GM23338 (cell line): Measurements from ENCODE around the gene NR3C1. TPM values are rescaled to one million over a fixed set of nuclear protein-coding genes. Genes with fewer than 3 reads are reported as not detected.

ENCODE experiments used
- ATAC-seq: fragments of 200-7000 bp; cut with Tn5 transposase; 3 replicates; pipeline ENCODE4 v1.9.1; 2020
- DNase-seq: peaks from one replicate; pipeline ENCODE4 v3.0.0-alpha.2; 2015; ENCODE audit warnings: low spot score
- H2AFZ ChIP-seq: fragments of 200-600 bp; sonication (generic); 2 replicates; pipeline ENCODE4 v1.8.0; 2016; ENCODE audit warnings: antibody characterized with exemption, mild to moderate bottlenecking, moderate library complexity
- H3F3A ChIP-seq: fragments of 200-600 bp; sonication (generic); replicated peaks from 2 replicates; pipeline ENCODE4 v1.8.0; 2017; ENCODE audit warnings: antibody characterized with exemption, mixed run types, low read depth
- H3K27ac ChIP-seq: fragments of 200-600 bp; sonication (generic); 2 replicates; pipeline ENCODE4 v1.6.1; 2016; ENCODE audit warnings: low read depth
- H3K27me3 ChIP-seq: fragments of 200-600 bp; sonication (generic); 2 replicates; pipeline ENCODE4 v1.8.0; 2016; ENCODE audit warnings: mild to moderate bottlenecking, mixed run types, moderate library complexity; ENCODE audit not compliant: insufficient read depth
- H3K36me3 ChIP-seq: fragments of 200-600 bp; sonication (generic); 2 replicates; pipeline ENCODE4 v1.8.0; 2016; ENCODE audit warnings: mild to moderate bottlenecking; ENCODE audit not compliant: insufficient read depth
- H3K4me1 ChIP-seq: fragments of 200-600 bp; sonication (generic); 2 replicates; pipeline ENCODE4 v1.8.0; 2016; ENCODE audit warnings: mild to moderate bottlenecking, moderate library complexity; ENCODE audit not compliant: insufficient read depth
- H3K4me2 ChIP-seq: fragments of 200-600 bp; sonication (generic); 2 replicates; pipeline ENCODE4 v1.7.1; 2017; ENCODE audit warnings: mixed run types
- H3K4me3 ChIP-seq: fragments of 200-600 bp; sonication (generic); 2 replicates; pipeline ENCODE4 v1.6.1; 2016; ENCODE audit warnings: mixed run types
- H3K79me2 ChIP-seq: fragments of 200-600 bp; sonication (generic); replicated peaks from 2 replicates; pipeline ENCODE4 v1.8.0; 2017; ENCODE audit warnings: mild to moderate bottlenecking; ENCODE audit not compliant: insufficient read depth
- H3K9me2 ChIP-seq: fragments of 200-600 bp; sonication (generic); 2 replicates; pipeline ENCODE4 v1.8.0; 2017; ENCODE audit not compliant: insufficient read depth
- H4K20me1 ChIP-seq: fragments of 200-600 bp; sonication (generic); replicated peaks from 2 replicates; pipeline ENCODE4 v1.8.0; 2017; ENCODE audit warnings: mild to moderate bottlenecking; ENCODE audit not compliant: insufficient read depth
- H3K27ac Mint-ChIP-seq: 2 replicates; pipeline ENCODE4 v1.8.0; 2020; ENCODE audit warnings: inconsistent platforms, mild to moderate bottlenecking, moderate library complexity, mixed read lengths
- H3K27me3 Mint-ChIP-seq: 3 replicates; pipeline ENCODE4 v1.8.0; 2022; ENCODE audit warnings: low read depth, mild to moderate bottlenecking, moderate library complexity, mixed read lengths, inconsistent platforms; ENCODE audit not compliant: insufficient read depth, poor library complexity
- H3K36me3 Mint-ChIP-seq: 3 replicates; pipeline ENCODE4 v1.8.0; 2021; ENCODE audit warnings: low read depth, mild to moderate bottlenecking, inconsistent platforms, moderate library complexity, mixed read lengths
- H3K4me1 Mint-ChIP-seq: 3 replicates; pipeline ENCODE4 v1.8.0; 2020; ENCODE audit warnings: mild to moderate bottlenecking, inconsistent platforms, mixed read lengths
- H3K4me3 Mint-ChIP-seq: 3 replicates; pipeline ENCODE4 v1.8.0; 2021; ENCODE audit warnings: moderate library complexity, mild to moderate bottlenecking, inconsistent platforms, mixed read lengths
- H3K9me3 Mint-ChIP-seq: 3 replicates; pipeline ENCODE4 v1.8.0; 2020; ENCODE audit warnings: moderate library complexity, mild to moderate bottlenecking, inconsistent platforms, mixed read lengths
- CREB1 ChIP-seq: fragments of 250-450 bp; sonication (Bioruptor Pico); IDR thresholded peaks from 2 replicates; pipeline ENCODE4 v1.5.0; 2020; ENCODE audit warnings: low read depth, mild to moderate bottlenecking, moderate library complexity
- CTCF ChIP-seq, 2 experiments: fragments of 200-600 bp in 1 of 2; sonication (generic) in 1 of 2; conservative IDR thresholded peaks; 2 replicates each; pipeline versions ENCODE4 v1.5.1 to v1.6.1; 2016 to 2017; ENCODE audit warnings: antibody characterized with exemption in 2 of 2, low read depth in 2 of 2, mild to moderate bottlenecking in 2 of 2, moderate library complexity in 1 of 2
- ETS1 ChIP-seq: IDR thresholded peaks from 2 replicates; pipeline ENCODE4 v1.6.1; 2016; ENCODE audit warnings: antibody characterized with exemption
- EZH2phosphoT487 ChIP-seq: fragments of 200-600 bp; sonication (generic); IDR thresholded peaks from one replicate; pipeline ENCODE4 v1.8.1; 2018; ENCODE audit warnings: antibody characterized with exemption; ENCODE audit not compliant: unreplicated experiment
- JUNB ChIP-seq: IDR thresholded peaks from one replicate; pipeline ENCODE4 v1.6.1; 2016; ENCODE audit warnings: antibody characterized with exemption; ENCODE audit not compliant: unreplicated experiment
- NANOG ChIP-seq: IDR thresholded peaks from 2 replicates; pipeline ENCODE4 v1.6.1; 2016; ENCODE audit warnings: antibody characterized with exemption, borderline replicate concordance
- POLR2AphosphoS5 ChIP-seq: IDR thresholded peaks from 2 replicates; pipeline ENCODE4 v1.6.1; 2016; ENCODE audit warnings: antibody characterized with exemption, low read depth
- STAT1 ChIP-seq: IDR thresholded peaks from one replicate; pipeline ENCODE4 v1.6.1; 2016; ENCODE audit warnings: antibody characterized with exemption; ENCODE audit not compliant: unreplicated experiment
- ZNF114 ChIP-seq: fragments of 250-450 bp; sonication (Bioruptor Pico); IDR thresholded peaks from 2 replicates; pipeline ENCODE4 v1.5.0; 2020; ENCODE audit warnings: mild to moderate bottlenecking, moderate library complexity
- ZNF331 ChIP-seq: fragments of 250-450 bp; sonication (Bioruptor Pico); IDR thresholded peaks from 2 replicates; pipeline ENCODE4 v1.5.0; 2020; ENCODE audit warnings: low read depth, mild to moderate bottlenecking, moderate library complexity
- ZNF462 ChIP-seq: fragments of 250-450 bp; sonication (Bioruptor Pico); IDR thresholded peaks from 2 replicates; pipeline ENCODE4 v1.5.0; 2020; ENCODE audit warnings: mild to moderate bottlenecking, moderate library complexity
- polyA plus RNA-seq: library from polyadenylated mRNA; unstranded; fragments of >200 nt; fragmentation: Nextera tagmentation; extraction: Ambion mirVana; gene quantifications from 2 replicates; pipeline ENCODE4 v1.2.1, GENCODE V29; 2016
- total RNA-seq: library from RNA; depleted of rRNA; stranded (reverse); fragments of >200 nt; shearing (Covaris generic); gene quantifications from 2 replicates; pipeline ENCODE4 v1.2.3, GENCODE V29; 2014

NR3C1 gene
- total and polyA plus RNA-seq, 2 experiments from 2014 or later: 1.2 to 4.6 TPM

GRCh38 chr5:143261748-143262392 lies 141.6 kb downstream of the NR3C1 start:
- no peaks in the 10 kb centered on the region for H3K27me3 ChIP-seq
- no peaks in the 10 kb centered on the region; the same call in 1 of the 2 replicates for H4K20me1 ChIP-seq
- no peaks in the 10 kb centered on the region for H3K4me1 ChIP-seq
- H3K27ac ChIP-seq: no peak overlapping the region
- Mint-ChIP-seq H3K36me3 (peaks cover 4% of the 10 kb centered on the region; the same call in 1 of the 3 replicates), H3K9me3 (peaks cover 12% of the 10 kb centered on the region; the same call in 2 of the 3 replicates), H3K27ac (no peak overlapping the region), H3K4me1 (peaks cover 2% of the 10 kb centered on the region; the same call in 1 of the 3 replicates), H3K4me3 (no peak overlapping the region), H3K27me3 (peaks cover 1% of the 10 kb centered on the region)
- no peak overlapping the region for H3K4me2 ChIP-seq
- TF ChIP-seq ETS1 (no peak), JUNB (no peak), EZH2phosphoT487 (no peak), ZNF114 (no peak), CREB1 (CRISPR knock-in tag) (no peak), POLR2AphosphoS5 (no peak), STAT1 (no peak), CTCF (conservative IDR thresholded peaks at IDR 0.05; ENCODE audit: low read depth in 2 of 2) (no peak), ZNF462 (CRISPR knock-in tag) (no peak), ZNF331 (CRISPR knock-in tag) (no peak), NANOG (no peak)
- H3K4me3 ChIP-seq: no peak overlapping the region
- H3K36me3 ChIP-seq: no peaks in the 10 kb centered on the region
- DNase-seq (no peak), ATAC-seq (no peak)
- no peaks in the 10 kb centered on the region for H3F3A ChIP-seq
- H3K9me2 ChIP-seq: 0 out of 2 replicates have a peak, but pooled peaks cover 3% of the 10 kb centered on the region
- H2AFZ ChIP-seq: no peak overlapping the region
- no peaks in the 10 kb centered on the region for H3K79me2 ChIP-seq
